SK-N-DZ (cell line): ENCODE measurements around the gene BLVRA.

Source experiments
- DNase-seq: peaks from one replicate; pipeline ENCODE4 v3.0.0-alpha.2; 2015; ENCODE audit warnings: low spot score

BLVRA gene

GRCh38 chr7:43749383-43749940 is 9.0 kb upstream of the BLVRA start:
- DNase-seq, result peak; percentile 37

DNA sequence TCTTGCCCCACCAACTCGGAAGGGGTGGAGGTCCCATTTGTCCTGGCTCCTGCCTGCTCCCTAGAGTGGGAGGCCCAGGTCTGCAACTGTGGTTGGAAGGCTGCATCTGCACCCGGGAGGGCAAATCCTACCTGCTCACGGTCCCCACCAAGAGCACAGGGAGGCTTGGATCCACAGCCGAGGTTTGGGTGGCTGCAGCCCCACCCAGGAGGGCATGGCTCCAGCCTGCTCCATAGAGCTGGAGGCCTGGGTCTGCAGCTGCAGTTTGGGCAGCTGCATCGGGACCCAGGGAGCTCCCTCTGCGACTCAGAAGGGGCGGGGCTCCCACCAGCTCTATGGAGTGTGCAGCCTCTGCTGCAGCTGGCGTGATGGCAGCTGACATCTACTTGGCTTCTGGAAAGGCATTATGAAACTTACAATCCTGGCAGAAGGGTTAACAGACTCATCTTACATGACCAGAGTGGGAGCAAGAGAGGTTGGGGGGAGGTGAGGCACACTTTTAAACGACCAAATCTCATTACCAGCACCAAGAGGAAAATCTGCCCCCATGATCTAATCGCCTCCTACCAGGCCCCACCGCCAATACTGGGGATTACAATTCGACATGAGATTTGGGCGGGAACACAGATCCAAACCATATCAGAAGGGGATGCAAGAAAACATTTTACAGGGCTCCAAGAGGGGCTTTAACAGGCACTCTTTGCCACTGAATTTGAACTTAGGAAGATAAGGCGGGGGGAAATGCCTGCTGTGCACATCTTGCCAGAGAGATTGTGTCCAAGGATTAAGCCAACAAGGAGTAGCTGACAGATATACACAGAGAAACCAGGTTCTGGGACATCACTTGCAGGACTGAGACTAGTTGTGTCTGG is 8.2 kb upstream of the BLVRA start:
- DNase-seq, result peak; percentile 91

DNA sequence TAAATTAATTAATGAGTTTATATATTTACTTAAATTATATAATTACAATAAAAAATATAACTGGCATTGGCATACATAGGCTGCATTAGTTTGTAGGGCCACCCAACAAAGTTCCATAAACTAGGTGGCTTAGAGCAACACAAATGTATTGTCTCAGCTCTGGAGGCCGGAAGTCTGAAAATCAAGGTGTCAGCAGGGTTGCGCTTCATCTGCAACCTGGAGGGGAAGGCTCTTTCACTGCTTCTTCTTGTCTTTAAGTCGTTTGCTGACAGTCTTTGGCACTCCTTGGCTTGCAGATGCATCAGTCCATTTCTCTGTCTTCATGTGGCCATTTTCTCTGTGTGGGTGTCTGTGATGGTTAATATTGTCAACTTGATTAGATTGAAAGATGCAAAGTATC is 6.1 kb upstream of the BLVRA start:
- no peak for DNase-seq

DNA sequence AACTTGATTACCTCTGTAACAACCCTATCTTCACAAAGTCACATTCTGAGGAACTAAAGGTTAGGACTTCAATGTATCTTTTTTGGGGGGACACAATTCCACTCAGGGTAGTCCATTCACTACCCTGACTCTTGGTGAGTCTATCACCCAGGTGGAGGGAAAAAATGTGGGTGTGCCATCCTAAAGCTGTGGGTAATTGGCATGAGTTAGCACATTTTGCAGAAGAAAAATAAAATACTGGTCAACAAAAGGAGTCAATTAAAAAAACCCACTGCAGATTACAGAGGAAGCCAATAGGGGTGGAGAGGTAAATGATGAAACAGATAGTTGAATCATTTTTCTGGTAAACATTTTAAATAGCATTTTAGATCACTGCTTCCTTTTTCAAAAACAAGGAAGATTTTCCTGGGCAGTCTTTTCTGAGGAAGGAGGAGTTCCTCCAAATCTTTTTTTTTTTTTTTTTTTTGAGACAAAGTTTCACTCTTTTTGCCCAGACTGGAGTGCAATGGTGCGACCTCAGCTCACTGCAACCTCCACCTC is 5.1 kb upstream of the BLVRA start:
- DNase-seq, result no peak

DNA sequence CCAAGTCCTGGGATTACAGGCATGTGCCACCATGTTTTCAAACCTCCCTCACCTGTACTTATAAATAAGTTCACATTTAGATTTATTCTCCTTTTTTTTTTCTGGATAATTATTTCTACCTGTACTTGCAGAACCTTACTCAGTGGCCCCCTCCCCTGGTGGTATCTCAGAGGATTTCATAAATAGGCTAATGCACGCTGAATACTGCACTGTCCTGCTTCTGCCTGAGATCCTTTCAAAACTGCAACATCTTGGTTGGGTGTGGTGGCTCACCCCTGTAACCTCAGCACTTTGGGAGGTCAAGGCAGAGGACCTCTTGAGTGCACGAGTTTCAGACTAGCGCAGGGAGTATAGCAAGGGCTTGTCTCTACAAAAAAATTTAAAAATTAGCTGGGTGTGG is 4.6 kb upstream of the BLVRA start:
- DNase-seq, result no peak

DNA sequence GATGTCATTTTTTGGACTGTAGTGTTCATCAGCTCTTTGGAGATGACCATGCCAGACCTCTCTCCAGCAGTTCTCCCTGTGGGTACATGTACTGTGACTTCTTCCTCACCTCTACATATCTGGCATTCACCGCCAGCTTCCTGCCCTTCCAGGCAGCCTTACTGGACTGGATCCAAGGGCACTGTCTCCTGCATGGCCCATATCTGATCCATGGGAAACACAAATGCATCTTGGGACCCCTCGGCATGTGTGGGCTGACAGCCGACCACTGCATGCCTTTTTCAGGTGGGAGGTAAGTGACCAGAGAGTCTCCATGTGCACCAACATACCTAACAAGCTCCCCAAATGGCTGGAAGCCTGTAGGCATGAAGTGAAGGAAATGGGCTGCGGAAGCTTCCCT is 3.9 kb upstream of the BLVRA start:
- DNase-seq, result no peak

GRCh38 chr7:43756368-43757072 is 2.0 kb upstream of the BLVRA start:
- DNase-seq, result no peak

- no peak for DNase-seq
Measured at GRCh38 chr7:43757073-43757720, 1.3 kb upstream of the BLVRA start.

DNA sequence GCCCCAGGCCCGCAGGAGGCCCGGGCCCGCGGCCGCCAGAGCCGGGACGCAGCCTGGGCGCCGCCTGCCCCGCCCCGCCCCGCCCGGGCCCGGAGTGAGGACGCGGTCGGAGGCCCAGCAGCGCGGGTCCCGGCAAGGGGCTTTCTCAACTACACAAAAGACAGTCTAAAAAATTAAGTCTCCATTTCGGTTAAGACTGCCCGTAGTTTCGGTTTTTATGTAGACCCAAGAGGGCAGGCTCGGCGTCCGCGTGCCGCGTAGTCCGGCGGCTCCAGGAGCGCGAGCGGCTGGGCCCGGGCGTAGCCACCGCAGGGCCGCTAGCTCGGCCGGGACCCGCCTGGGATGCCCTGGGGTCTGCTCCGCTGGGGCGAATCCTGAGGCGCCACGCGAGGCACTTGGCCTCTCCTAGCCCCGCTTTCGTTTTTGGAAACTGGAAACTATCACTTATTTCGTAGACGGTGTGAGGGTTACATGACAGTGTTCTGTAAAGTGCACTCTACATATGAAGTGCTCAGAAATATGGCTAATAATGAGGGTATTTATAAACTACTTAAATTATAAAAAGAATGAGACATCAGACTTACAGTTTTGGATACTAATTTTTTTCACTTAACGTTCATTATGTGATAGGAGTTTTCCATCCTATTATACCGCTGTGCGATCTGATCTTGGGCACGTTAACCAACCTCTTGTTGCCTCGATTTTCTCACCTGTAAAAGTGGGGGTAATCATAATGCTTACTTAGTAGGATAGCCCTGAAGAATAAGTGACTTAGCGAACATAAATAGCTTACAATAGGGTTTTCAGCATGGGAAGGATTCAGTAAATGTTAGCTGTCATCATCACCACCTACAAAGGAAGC is 573 bp downstream of the BLVRA start:
- peak; percentile 31 for DNase-seq

DNA sequence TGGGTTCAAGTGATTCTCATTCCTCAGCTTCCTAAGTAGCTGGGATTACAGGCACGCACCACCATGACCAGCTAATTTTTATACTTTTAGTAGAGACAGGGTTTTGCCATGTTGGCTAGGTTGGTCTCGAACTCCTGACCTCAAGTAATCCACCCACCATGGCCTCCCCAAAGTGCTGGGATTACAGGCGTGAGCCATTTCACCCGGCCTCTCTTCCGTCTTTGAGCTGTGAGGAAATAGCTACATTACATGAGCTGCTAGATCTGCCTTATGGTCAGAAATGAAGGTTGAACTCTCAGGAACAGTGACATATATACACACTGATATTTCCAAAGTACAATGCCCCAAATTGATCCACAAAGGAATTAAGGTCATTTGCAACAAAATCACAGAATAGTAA is 2.4 kb downstream of the BLVRA start:
- DNase-seq, result no peak

DNA sequence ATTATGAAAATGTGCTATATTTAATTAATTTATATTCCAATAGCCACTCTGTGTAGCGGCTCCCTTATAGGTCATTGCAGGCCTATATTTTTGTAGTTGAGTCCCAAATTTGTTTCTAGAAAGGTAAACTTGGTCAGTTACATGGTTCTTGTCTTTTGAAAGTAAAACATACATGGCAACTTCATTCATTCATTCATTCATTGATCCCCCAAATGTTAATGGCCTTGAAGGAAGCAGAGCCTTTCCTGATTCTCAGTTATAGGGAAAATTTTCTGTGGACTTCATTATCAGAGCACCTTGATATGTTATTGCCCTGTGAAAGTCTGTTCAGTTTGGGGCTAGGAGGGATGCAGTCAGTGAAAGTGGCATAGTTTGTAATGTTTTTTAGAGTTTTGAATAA is 2.9 kb downstream of the BLVRA start:
- DNase-seq, result no peak

DNA sequence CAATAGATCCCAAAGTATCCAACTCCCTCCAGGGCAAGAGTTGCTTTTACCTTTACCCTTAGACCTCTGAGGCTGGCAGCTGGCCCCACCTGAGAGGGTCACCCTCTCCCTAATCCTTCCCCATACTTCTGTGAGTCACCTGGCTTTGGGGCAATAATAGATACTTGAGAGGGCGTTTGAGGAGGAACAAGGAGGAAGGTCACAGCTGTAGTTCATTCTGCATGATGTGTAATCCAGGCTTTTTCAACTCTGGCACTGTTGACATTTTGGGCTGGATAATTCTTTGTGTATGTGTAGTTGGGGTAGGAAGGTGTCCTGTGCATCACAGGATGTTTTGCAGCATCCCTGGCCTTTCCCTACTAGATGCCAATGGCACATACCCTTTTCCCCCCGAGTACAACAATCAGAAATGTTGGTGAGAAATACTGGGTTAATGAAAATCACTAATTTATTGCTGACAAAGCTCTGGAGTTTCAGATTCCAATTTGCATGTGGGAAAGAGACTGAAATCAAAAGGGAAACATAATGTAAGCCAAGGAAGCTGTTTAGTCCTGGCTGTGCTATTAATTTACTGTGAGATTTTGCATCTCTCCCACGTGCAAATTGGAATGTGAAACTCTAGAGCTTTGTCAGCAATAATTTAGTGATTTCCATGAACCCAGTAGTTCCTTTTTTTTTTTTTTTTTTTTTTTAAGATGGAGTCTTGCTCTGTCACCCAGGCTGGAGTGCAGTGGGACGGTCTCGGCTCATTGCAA is 3.6 kb downstream of the BLVRA start:
- no peak for DNase-seq

- no peak for DNase-seq
Measured at GRCh38 chr7:43763183-43763582, 4.7 kb downstream of the BLVRA start.

- DNase-seq, result no peak
Measured at GRCh38 chr7:43764039-43764761, 5.7 kb downstream of the BLVRA start.

- DNase-seq, result no peak
Measured at GRCh38 chr7:43764807-43765491, 6.5 kb downstream of the BLVRA start.

DNA sequence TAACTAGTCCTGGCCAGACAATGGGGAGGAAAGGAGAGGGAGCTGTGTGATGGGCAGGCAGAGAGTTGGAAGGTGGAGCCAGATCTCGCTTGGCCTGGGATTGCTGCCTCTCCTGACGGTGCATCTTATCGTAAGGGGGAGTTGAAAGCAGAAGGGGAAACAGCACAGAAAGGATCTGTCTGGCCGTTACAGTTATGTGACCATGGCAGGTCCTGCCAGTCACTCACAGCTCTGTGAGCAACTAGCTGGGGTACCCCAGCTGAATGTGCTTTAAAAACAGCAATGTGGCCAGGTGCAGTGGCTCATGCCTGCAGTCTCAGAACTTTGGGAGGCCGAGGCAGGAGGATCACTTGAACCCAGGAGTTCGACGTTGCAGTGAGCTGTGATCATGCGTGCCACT is 8.1 kb downstream of the BLVRA start:
- DNase-seq, result no peak

DNA sequence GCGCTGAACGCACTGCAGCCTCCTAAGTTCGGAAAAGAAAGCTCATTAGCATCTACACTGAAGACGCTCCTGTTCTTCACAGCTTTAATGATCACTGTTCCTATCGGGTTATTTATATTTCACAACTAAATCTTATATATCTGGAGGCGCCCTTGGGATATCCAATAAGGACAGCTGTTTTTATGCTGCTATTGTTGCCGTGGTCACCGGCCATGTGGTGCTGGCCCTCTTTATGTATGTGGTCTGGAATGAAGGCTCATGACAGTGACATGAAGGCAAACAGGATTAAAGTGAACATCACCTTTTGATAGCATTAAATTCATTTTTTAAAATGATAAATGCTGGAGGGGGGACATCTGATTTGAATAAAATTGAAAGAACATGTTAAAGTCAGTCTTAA is 8.8 kb downstream of the BLVRA start:
- no peak for DNase-seq

DNA sequence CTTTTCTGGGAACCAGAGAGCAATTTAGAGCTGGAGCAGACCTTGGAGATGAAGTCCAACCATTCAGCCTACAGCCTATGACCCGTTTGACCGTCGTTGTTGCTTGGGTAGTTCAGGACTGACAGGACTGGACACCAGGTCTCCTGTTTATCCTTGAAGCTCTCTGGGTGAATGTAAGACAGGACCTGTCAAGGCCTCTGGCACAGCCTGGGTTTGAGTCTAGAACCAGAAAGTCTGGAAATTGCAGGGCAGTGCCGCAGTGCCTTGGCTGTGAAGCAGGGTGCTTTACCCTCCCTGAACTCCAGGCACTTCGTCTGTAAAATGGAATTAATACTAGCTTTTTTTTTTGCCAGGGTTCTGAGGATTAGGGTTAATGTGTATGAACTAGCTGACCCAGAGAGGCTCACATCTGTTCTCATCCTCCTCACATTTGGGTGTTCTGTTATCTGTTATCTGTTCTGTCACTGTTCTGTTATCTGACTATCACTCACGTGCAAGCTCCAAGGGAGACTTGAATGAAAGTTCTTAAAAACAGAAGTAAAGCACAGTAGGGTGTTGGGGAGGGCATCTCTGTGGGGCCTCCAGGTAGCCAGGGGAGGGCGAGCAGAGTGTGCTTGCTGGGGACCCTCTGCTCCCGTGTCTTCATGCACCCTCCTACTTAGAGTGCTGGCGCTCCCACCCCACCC is 9.9 kb downstream of the BLVRA start:
- peak; percentile 46 for DNase-seq
